WTC11 (cell line): Measurements from ENCODE around the gene SCYGR1. TPM values are rescaled to one million over a fixed set of nuclear protein-coding genes. Genes with fewer than 3 reads are reported as not detected.

Source experiments
- ATAC-seq: fragments of 200-7000 bp; cut with Tn5 transposase; 2 replicates; pipeline ENCODE4 v1.10.0; 2021; ENCODE audit warnings: mild to moderate bottlenecking, moderate library complexity
- CTCF ChIA-PET: fragments of 300-600 bp; sonication (Branson Sonifier 250); formaldehyde crosslinking; loops from one replicate; lab custom pipeline; 2021; ENCODE audit warnings: antibody characterized with exemption; lab: Charles Lee
- POLR2A ChIA-PET: fragments of 350-600 bp; sonication (Branson Sonifier 250); formaldehyde crosslinking; loops from one replicate; lab custom pipeline; 2021; ENCODE audit warnings: antibody characterized with exemption; lab: Charles Lee
- DNase-seq: peaks from one replicate; pipeline ENCODE4 v3.0.0; 2021; ENCODE audit warnings: low spot score
- H3K27ac Mint-ChIP-seq: 2 replicates; pipeline ENCODE4 v1.8.0; 2021; ENCODE audit warnings: mixed read lengths
- H3K27me3 Mint-ChIP-seq: 2 replicates; pipeline ENCODE4 v1.8.0; 2021; ENCODE audit warnings: low read depth, mild to moderate bottlenecking, moderate library complexity, mixed read lengths
- H3K36me3 Mint-ChIP-seq: 2 replicates; pipeline ENCODE4 v1.8.0; 2021; ENCODE audit warnings: mixed read lengths
- H3K4me1 Mint-ChIP-seq: 2 replicates; pipeline ENCODE4 v1.8.0; 2022; ENCODE audit warnings: mixed read lengths
- H3K4me3 Mint-ChIP-seq: 2 replicates; pipeline ENCODE4 v1.8.0; 2021; ENCODE audit warnings: mild to moderate bottlenecking, moderate library complexity, mixed read lengths
- H3K9me3 Mint-ChIP-seq: 2 replicates; pipeline ENCODE4 v1.8.0; 2021; ENCODE audit warnings: mixed read lengths
- GABPB1 ChIP-seq: sonication (generic); formaldehyde crosslinking; IDR thresholded peaks from 2 replicates; pipeline ENCODE4 v1.8.1; 2023; ENCODE audit warnings: mild to moderate bottlenecking, missing genetic modification reagents
- GRHL2 ChIP-seq: fragments of 250-450 bp; sonication (Bioruptor Pico); IDR thresholded peaks from 2 replicates; pipeline ENCODE4 v1.8.0; 2022; ENCODE audit warnings: mild to moderate bottlenecking, moderate library complexity; ENCODE audit not compliant: insufficient replicate concordance, severe bottlenecking
- NR1H2 ChIP-seq: sonication (generic); formaldehyde crosslinking; IDR thresholded peaks from 2 replicates; pipeline ENCODE4 v1.9.0; 2021; ENCODE audit warnings: mild to moderate bottlenecking, moderate library complexity, missing genetic modification reagents
- RORB ChIP-seq: fragments of 250-450 bp; sonication (Bioruptor Pico); IDR thresholded peaks from 2 replicates; pipeline ENCODE4 v1.9.0; 2021; ENCODE audit warnings: mild to moderate bottlenecking
- SOX15 ChIP-seq: fragments of 250-450 bp; sonication (Bioruptor Pico); IDR thresholded peaks from 2 replicates; pipeline ENCODE4 v1.9.0; 2021; ENCODE audit warnings: mild to moderate bottlenecking
- TEAD1 ChIP-seq: sonication (generic); formaldehyde crosslinking; IDR thresholded peaks from 2 replicates; pipeline ENCODE4 v1.8.0; 2022; ENCODE audit warnings: mild to moderate bottlenecking, missing genetic modification reagents
- TP53 ChIP-seq: sonication (generic); formaldehyde crosslinking; IDR thresholded peaks from 2 replicates; pipeline ENCODE4 v1.8.1; 2023; ENCODE audit warnings: mild to moderate bottlenecking, missing genetic modification reagents
- ZNF219 ChIP-seq: sonication (generic); formaldehyde crosslinking; IDR thresholded peaks from 2 replicates; pipeline ENCODE4 v1.8.0; 2023; ENCODE audit warnings: missing genetic modification reagents, mild to moderate bottlenecking, borderline replicate concordance
- ZNF263 ChIP-seq: sonication (generic); formaldehyde crosslinking; IDR thresholded peaks from 2 replicates; pipeline ENCODE4 v1.8.1; 2022; ENCODE audit warnings: low read depth, mild to moderate bottlenecking, moderate library complexity, missing genetic modification reagents
- ZNF317 ChIP-seq: sonication (generic); formaldehyde crosslinking; IDR thresholded peaks from 2 replicates; pipeline ENCODE4 v1.8.1; 2023; ENCODE audit warnings: low read depth, mild to moderate bottlenecking, moderate library complexity, missing genetic modification reagents, borderline replicate concordance
- ZNF423 ChIP-seq: fragments of 250-450 bp; sonication (Bioruptor Pico); IDR thresholded peaks from 2 replicates; pipeline ENCODE4 v2.1.2; 2022; ENCODE audit warnings: mild to moderate bottlenecking, moderate library complexity
- total RNA-seq: library from RNA; stranded (reverse); gene quantifications from 3 replicates; pipeline ENCODE4 v1.2.3, GENCODE V29; 2021
- TF ChIP-seq, protein P1 (sequence below): fragments of 250-450 bp; sonication (Bioruptor Pico); IDR thresholded peaks from 2 replicates; pipeline ENCODE4 v1.9.0; 2021; ENCODE audit warnings: moderate library complexity, mild to moderate bottlenecking, inconsistent platforms, borderline replicate concordance
- TF ChIP-seq, protein P2 (sequence below): sonication (generic); formaldehyde crosslinking; IDR thresholded peaks from 2 replicates; pipeline ENCODE4 v1.8.1; 2022; ENCODE audit warnings: mild to moderate bottlenecking, moderate library complexity, missing genetic modification reagents
- TF ChIP-seq, protein P3 (sequence below): fragments of 250-450 bp; sonication (Bioruptor Pico); IDR thresholded peaks from 2 replicates; pipeline ENCODE4 v1.9.0; 2021; ENCODE audit warnings: mild to moderate bottlenecking
- TF ChIP-seq, protein P4 (sequence below): sonication (generic); formaldehyde crosslinking; IDR thresholded peaks from 2 replicates; pipeline ENCODE4 v1.8.0; 2023; ENCODE audit warnings: mild to moderate bottlenecking, missing genetic modification reagents
- TF ChIP-seq, protein P5 (sequence below): sonication (generic); formaldehyde crosslinking; IDR thresholded peaks from 2 replicates; pipeline ENCODE4 v1.8.1; 2023; ENCODE audit warnings: mild to moderate bottlenecking, missing genetic modification reagents, moderate library complexity
- TF ChIP-seq, protein P6 (sequence below): sonication (generic); formaldehyde crosslinking; IDR thresholded peaks from 2 replicates; pipeline ENCODE4 v1.8.0; 2022; ENCODE audit warnings: mild to moderate bottlenecking, missing genetic modification reagents
- TF ChIP-seq, protein P7 (sequence below): sonication (generic); formaldehyde crosslinking; IDR thresholded peaks from 2 replicates; pipeline ENCODE4 v1.8.1; 2022; ENCODE audit warnings: low read depth, mild to moderate bottlenecking, moderate library complexity, missing genetic modification reagents, borderline replicate concordance
- TF ChIP-seq, protein P8 (sequence below): sonication (generic); formaldehyde crosslinking; IDR thresholded peaks from 2 replicates; pipeline ENCODE4 v1.8.1; 2023; ENCODE audit warnings: mild to moderate bottlenecking, missing genetic modification reagents, moderate library complexity

Gene SCYGR1
- total RNA-seq, 1 experiment from 2014 or later: not detected

DNA sequence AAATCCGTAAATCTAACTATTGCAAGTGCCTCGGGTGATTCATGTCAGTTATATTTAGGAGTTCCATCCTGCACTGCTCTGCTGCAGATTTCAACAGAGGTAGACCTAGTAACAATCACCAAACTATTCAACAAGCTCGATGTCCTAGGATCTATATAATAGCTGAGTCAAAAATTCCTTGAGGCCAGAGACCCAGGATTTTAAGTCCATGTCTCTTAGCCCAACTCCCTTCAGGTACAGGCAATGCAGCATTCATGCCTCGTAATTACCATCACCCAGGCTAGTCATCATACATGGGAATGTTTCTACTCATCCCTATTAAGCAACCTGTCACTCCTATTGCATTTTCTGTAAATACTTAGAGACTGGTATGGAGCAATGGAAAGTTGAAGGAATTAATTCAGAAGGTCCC is 9.4 kb downstream of the SCYGR1 start:
- ChIA-PET CTCF (interaction anchor here (1.8 kb wide), 1 partner anchor 253 kb away, joined by 4 read pairs; no protein-coding TSS in a partner anchor), POLR2A (no interaction called here)
- no peaks in the 10 kb centered on the region for H3K36me3 Mint-ChIP-seq
- ATAC-seq (no peak), DNase-seq (no peak)
- no peaks in the 10 kb centered on the region for H3K27me3 Mint-ChIP-seq
- no peak overlapping the region for H3K27ac Mint-ChIP-seq
- H3K9me3 Mint-ChIP-seq: no peaks in the 10 kb centered on the region
- TF ChIP-seq SOX15 (CRISPR knock-in tag) (no peak), GRHL2 (CRISPR knock-in tag) (no peak)
- TF ChIP-seq, protein P1, sequence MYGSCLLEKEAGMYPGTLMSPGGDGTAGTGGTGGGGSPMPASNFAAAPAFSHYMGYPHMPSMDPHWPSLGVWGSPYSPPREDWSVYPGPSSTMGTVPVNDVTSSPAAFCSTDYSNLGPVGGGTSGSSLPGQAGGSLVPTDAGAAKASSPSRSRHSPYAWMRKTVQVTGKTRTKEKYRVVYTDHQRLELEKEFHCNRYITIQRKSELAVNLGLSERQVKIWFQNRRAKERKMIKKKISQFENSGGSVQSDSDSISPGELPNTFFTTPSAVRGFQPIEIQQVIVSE (CRISPR knock-in tag): no peak
- TF ChIP-seq, protein P2, sequence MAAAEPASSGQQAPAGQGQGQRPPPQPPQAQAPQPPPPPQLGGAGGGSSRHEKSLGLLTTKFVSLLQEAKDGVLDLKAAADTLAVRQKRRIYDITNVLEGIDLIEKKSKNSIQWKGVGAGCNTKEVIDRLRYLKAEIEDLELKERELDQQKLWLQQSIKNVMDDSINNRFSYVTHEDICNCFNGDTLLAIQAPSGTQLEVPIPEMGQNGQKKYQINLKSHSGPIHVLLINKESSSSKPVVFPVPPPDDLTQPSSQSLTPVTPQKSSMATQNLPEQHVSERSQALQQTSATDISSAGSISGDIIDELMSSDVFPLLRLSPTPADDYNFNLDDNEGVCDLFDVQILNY (CRISPR knock-in tag): no peak
- TF ChIP-seq, protein P3, sequence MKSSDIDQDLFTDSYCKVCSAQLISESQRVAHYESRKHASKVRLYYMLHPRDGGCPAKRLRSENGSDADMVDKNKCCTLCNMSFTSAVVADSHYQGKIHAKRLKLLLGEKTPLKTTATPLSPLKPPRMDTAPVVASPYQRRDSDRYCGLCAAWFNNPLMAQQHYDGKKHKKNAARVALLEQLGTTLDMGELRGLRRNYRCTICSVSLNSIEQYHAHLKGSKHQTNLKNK (CRISPR knock-in tag): no peak
- peaks cover 9% of the 10 kb centered on the region for H3K4me1 Mint-ChIP-seq
- no peak overlapping the region for H3K4me3 Mint-ChIP-seq

DNA sequence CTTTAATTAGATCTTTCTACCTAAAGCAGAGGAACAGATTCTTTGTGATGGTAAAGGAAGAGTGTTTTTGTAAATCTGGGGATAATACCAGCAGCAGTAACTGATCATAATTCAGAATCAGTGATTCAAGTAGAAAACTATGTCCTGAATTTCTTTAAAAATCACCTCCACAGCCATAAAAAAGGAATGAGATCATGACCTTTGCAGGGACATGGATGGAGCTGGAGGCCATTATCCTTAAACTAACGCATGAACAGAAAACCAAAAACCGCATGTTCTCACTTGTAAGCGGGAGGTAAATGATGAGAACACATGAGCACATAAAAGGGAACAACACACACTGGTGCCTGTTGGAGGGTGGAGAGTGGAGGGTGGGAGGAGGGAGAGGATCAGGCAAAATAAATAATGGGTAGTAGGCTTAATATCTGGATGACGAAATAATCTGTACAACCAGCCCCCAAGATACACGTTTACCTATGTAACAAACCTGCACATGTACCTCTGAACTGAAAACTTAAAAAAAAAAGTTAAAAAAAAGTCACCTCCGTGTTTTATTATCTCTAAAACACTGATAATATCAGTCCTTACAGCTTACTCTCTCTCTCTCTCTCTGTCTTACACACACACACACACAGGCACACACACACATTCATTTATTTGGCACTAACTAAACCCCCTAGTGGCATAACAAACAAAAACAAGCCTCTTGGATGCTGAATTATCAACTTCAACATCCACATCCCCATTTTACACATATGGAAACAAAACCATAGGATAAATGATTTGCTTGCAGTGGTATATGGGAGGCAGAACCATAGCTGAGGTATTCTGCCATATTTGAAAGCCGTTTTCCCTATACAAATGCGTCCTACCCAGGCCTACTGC is 10.0 kb downstream of the SCYGR1 start:
- Mint-ChIP-seq H3K27ac (no peak overlapping the region), H3K36me3 (no peaks in the 10 kb centered on the region), H3K4me3 (no peak overlapping the region), H3K9me3 (no peaks in the 10 kb centered on the region), H3K4me1 (peaks cover 9% of the 10 kb centered on the region), H3K27me3 (no peaks in the 10 kb centered on the region)
- POLR2A ChIA-PET: no interaction called here
- TF ChIP-seq GABPB1 (no peak), NR1H2 (CRISPR knock-in tag) (no peak), TP53 (no peak)
- TF ChIP-seq, protein P4, sequence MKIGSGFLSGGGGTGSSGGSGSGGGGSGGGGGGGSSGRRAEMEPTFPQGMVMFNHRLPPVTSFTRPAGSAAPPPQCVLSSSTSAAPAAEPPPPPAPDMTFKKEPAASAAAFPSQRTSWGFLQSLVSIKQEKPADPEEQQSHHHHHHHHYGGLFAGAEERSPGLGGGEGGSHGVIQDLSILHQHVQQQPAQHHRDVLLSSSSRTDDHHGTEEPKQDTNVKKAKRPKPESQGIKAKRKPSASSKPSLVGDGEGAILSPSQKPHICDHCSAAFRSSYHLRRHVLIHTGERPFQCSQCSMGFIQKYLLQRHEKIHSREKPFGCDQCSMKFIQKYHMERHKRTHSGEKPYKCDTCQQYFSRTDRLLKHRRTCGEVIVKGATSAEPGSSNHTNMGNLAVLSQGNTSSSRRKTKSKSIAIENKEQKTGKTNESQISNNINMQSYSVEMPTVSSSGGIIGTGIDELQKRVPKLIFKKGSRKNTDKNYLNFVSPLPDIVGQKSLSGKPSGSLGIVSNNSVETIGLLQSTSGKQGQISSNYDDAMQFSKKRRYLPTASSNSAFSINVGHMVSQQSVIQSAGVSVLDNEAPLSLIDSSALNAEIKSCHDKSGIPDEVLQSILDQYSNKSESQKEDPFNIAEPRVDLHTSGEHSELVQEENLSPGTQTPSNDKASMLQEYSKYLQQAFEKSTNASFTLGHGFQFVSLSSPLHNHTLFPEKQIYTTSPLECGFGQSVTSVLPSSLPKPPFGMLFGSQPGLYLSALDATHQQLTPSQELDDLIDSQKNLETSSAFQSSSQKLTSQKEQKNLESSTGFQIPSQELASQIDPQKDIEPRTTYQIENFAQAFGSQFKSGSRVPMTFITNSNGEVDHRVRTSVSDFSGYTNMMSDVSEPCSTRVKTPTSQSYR (CRISPR knock-in tag): no peak
- TF ChIP-seq, protein P5, sequence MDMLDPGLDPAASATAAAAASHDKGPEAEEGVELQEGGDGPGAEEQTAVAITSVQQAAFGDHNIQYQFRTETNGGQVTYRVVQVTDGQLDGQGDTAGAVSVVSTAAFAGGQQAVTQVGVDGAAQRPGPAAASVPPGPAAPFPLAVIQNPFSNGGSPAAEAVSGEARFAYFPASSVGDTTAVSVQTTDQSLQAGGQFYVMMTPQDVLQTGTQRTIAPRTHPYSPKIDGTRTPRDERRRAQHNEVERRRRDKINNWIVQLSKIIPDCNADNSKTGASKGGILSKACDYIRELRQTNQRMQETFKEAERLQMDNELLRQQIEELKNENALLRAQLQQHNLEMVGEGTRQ: no peak
- TF ChIP-seq, protein P6, sequence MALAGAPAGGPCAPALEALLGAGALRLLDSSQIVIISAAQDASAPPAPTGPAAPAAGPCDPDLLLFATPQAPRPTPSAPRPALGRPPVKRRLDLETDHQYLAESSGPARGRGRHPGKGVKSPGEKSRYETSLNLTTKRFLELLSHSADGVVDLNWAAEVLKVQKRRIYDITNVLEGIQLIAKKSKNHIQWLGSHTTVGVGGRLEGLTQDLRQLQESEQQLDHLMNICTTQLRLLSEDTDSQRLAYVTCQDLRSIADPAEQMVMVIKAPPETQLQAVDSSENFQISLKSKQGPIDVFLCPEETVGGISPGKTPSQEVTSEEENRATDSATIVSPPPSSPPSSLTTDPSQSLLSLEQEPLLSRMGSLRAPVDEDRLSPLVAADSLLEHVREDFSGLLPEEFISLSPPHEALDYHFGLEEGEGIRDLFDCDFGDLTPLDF (CRISPR knock-in tag): no peak
- ATAC-seq (no peak), DNase-seq (no peak)
- CTCF ChIA-PET: interaction anchor here (1.4 to 1.8 kb wide), 2 partner anchors 139 to 252 kb away, joined by 4 to 5 read pairs; no protein-coding TSS in a partner anchor

DNA sequence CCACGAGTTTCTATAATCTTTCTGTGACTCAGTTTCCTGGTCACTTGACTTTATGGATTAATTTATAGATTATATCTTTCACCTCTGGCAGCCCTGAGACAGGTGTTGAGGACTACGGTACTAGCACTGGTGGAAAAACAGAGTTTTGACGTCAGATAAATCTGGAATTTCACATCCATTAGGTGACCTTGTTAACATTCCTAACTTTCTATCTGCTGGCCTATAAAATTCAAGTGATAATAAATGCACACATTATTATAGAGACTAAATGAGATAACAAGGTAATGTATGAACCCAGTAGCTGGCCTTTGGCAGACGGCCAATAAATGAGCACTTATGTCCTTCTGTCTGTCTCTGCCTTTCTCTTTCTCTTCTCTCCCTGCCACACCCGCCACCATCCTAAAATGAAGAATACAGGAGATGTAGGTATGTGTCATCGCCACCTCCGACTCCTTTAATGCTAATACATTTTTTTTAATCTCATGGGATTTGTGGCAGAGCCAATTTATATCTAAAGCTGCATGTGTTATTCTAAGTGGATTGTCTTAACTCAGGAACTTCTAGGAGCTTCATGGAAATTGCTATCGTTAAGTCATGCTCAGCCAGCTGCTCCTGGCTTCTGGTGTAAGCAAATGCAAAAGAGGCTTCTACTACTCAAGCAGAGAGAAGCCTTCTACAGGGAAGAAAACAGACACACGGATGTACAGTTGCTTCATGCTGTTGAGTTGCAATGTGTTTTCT is 10.9 kb downstream of the SCYGR1 start:
- POLR2A ChIA-PET: no interaction called here
- peaks cover 9% of the 10 kb centered on the region for H3K4me1 Mint-ChIP-seq
- no peak for DNase-seq
- H3K9me3 Mint-ChIP-seq: no peaks in the 10 kb centered on the region
- peak; percentile 60 for ATAC-seq
- H3K27me3 Mint-ChIP-seq: no peaks in the 10 kb centered on the region
- no peak overlapping the region for H3K4me3 Mint-ChIP-seq
- CTCF ChIA-PET: interaction anchor here (1.4 to 1.8 kb wide), 3 partner anchors 101 to 251 kb away, joined by 3 to 5 read pairs (median 4); no protein-coding TSS in a partner anchor
- no peak overlapping the region for H3K27ac Mint-ChIP-seq
- H3K36me3 Mint-ChIP-seq: no peaks in the 10 kb centered on the region
- TF ChIP-seq ZNF219 (CRISPR knock-in tag) (no peak), GABPB1 (no peak), ZNF423 (CRISPR knock-in tag) (no peak), ZNF263 (no peak), RORB (CRISPR knock-in tag) (no peak), ZNF317 (CRISPR knock-in tag) (no peak), TEAD1 (CRISPR knock-in tag) (no peak)
- TF ChIP-seq, protein P7, sequence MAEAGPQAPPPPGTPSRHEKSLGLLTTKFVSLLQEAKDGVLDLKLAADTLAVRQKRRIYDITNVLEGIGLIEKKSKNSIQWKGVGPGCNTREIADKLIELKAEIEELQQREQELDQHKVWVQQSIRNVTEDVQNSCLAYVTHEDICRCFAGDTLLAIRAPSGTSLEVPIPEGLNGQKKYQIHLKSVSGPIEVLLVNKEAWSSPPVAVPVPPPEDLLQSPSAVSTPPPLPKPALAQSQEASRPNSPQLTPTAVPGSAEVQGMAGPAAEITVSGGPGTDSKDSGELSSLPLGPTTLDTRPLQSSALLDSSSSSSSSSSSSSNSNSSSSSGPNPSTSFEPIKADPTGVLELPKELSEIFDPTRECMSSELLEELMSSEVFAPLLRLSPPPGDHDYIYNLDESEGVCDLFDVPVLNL (CRISPR knock-in tag): no peak
- TF ChIP-seq, protein P8, sequence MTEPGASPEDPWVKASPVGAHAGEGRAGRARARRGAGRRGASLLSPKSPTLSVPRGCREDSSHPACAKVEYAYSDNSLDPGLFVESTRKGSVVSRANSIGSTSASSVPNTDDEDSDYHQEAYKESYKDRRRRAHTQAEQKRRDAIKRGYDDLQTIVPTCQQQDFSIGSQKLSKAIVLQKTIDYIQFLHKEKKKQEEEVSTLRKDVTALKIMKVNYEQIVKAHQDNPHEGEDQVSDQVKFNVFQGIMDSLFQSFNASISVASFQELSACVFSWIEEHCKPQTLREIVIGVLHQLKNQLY: no peak
